Fibroblast of villous mesenchyme (primary cell): ENCODE measurements around the gene CD5L. TPM values are rescaled to one million over a fixed set of nuclear protein-coding genes. Genes with fewer than 3 reads are reported as not detected.

Source experiments
- DNase-seq: peaks from one replicate; pipeline ENCODE4 v3.0.0-alpha.2; 2010; ENCODE audit warnings: low read depth
- H3K4me3 ChIP-seq: 2 replicates; pipeline ENCODE4 v1.5.1; 2011; ENCODE audit warnings: low read depth, mild to moderate bottlenecking, low read length
- total RNA-seq: library from RNA; depleted of rRNA; stranded (reverse); fragments of >200 nt; gene quantifications from 2 replicates; pipeline ENCODE4 v1.2.3, GENCODE V29; 2012
- TF ChIP-seq, protein P1 (sequence below): IDR thresholded peaks from 2 replicates; pipeline ENCODE4 v1.5.1; 2012; ENCODE audit warnings: low read depth, mild to moderate bottlenecking, low read length; ENCODE audit not compliant: insufficient read depth

CD5L gene
- total RNA-seq, 1 donor = not detected

GRCh38 chr1:157856538-157856937 is 14.9 kb upstream of the CD5L start:
- DNase-seq = no peak
- TF ChIP-seq, protein P1, sequence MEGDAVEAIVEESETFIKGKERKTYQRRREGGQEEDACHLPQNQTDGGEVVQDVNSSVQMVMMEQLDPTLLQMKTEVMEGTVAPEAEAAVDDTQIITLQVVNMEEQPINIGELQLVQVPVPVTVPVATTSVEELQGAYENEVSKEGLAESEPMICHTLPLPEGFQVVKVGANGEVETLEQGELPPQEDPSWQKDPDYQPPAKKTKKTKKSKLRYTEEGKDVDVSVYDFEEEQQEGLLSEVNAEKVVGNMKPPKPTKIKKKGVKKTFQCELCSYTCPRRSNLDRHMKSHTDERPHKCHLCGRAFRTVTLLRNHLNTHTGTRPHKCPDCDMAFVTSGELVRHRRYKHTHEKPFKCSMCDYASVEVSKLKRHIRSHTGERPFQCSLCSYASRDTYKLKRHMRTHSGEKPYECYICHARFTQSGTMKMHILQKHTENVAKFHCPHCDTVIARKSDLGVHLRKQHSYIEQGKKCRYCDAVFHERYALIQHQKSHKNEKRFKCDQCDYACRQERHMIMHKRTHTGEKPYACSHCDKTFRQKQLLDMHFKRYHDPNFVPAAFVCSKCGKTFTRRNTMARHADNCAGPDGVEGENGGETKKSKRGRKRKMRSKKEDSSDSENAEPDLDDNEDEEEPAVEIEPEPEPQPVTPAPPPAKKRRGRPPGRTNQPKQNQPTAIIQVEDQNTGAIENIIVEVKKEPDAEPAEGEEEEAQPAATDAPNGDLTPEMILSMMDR = no peak
- no peak overlapping the region for H3K4me3 ChIP-seq

DNA sequence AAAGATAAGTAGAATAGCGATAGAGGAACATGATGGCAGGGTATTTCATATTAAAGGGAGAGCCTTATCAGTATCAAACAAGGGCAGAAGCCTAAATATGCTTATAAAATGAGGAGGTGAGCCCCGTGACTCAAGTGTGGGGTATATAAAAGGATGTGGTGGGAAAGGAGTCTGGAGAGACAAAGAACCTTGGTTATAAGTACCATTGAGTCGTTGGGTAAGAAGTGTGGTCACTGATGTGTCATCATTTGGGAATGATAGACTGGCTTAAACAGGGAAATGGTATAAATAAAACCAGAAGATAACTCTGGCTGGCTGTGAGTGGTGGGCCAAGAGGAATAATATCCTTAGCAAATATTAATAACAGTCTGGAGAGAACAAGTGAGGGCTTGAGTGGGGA is 10.9 kb upstream of the CD5L start:
- peak; percentile 3 for DNase-seq
- TF ChIP-seq, protein P1 = no peak
- no peak overlapping the region for H3K4me3 ChIP-seq

DNA sequence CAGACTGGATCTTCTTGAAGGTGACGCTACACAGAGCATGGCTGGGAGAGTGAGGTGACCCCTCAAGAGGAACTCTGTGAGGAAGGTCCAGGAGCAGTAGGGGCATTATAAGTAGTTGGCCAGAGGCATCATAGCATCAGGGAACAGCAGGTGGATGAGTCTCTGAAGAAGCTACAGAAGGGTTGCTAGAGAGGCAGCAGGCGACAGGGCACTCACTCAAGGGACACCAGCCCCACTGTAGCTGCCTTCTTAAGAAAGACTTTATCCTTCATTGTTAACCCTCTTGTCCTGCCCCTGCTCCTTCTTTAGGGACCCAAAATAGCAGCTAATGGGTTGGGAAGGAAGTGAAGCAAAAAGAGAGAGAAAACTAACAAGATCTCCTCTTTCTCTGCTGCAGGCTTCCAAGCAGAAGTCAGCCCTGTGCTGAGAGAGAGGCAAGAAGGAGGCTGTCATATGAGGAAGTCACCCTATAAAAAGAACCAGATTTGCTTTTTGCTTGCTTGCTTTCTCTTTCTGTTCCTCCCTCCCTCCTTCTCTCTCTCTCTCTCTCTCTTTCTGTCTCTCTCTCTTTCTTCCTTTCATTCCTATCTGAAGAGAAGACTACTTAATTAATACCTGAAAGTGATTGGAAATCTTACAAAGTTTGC is 7.7 kb upstream of the CD5L start:
- DNase-seq = no peak
- TF ChIP-seq, protein P1 = no peak
- H3K4me3 ChIP-seq = no peak overlapping the region

- H3K4me3 ChIP-seq = no peak overlapping the region
- no peak for DNase-seq
- TF ChIP-seq, protein P1 = no peak
Measured at GRCh38 chr1:157844089-157844830, 2.7 kb upstream of the CD5L start.

DNA sequence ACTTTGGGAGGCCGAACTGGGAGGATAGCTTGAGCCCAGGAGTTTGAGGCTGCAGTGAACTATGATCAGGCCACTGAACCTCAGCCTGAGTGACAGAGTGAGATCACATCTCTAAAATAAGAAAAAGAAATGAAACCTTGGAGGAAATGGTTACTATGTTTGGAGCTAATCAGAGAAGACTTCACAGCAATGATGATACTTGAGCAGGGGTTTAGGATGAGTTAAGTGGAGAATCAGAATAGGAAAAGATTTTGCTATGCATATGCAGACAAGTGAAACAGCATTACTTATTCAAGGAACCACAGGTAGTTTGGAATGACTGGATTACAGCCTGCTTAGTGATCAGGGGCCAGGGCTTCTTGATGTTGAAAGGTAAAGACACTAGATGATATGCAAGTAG is 1.3 kb upstream of the CD5L start:
- TF ChIP-seq, protein P1 = no peak
- no peak overlapping the region for H3K4me3 ChIP-seq
- DNase-seq = no peak

- DNase-seq = no peak
- no peak overlapping the region for H3K4me3 ChIP-seq
- TF ChIP-seq, protein P1 = no peak
Measured at GRCh38 chr1:157838966-157839365, 2.6 kb downstream of the CD5L start.
